SK-N-SH treated with all-trans-retinoic acid at 6 μM for 48 hours (cell line): ENCODE data around the gene IL18R1.

Experiments used
- ATAC-seq: fragments of 200-7000 bp; cut with Tn5 transposase; 3 replicates; pipeline ENCODE4 v1.9.1; 2020; ENCODE audit warnings: mild to moderate bottlenecking, moderate library complexity
- ARNTL ChIP-seq: fragments of 450-650 bp; formaldehyde crosslinking; IDR thresholded peaks from 2 replicates; pipeline ENCODE4 v1.5.0; 2020; ENCODE audit warnings: low read depth, mild to moderate bottlenecking, moderate library complexity, borderline replicate concordance
- BACH2 ChIP-seq: fragments of 250-450 bp; sonication (Bioruptor Pico); IDR thresholded peaks from 2 replicates; pipeline ENCODE4 v1.9.0; 2021; ENCODE audit warnings: mild to moderate bottlenecking, borderline replicate concordance
- CREB5 ChIP-seq: fragments of 250-450 bp; sonication (Bioruptor Pico); IDR thresholded peaks from 2 replicates; pipeline ENCODE4 v1.5.1; 2020; ENCODE audit warnings: low read depth, mild to moderate bottlenecking, moderate library complexity
- CSRNP3 ChIP-seq: fragments of 250-450 bp; sonication (Bioruptor Pico); IDR thresholded peaks from 2 replicates; pipeline ENCODE4 v1.5.1; 2021; ENCODE audit warnings: mild to moderate bottlenecking, moderate library complexity
- ESRRG ChIP-seq: fragments of 250-450 bp; sonication (Bioruptor Pico); IDR thresholded peaks from 2 replicates; pipeline ENCODE4 v1.6.1; 2021; ENCODE audit warnings: mild to moderate bottlenecking
- GLIS3 ChIP-seq: fragments of 250-450 bp; sonication (Bioruptor Pico); IDR thresholded peaks from 2 replicates; pipeline ENCODE4 v1.5.0; 2020; ENCODE audit warnings: mild to moderate bottlenecking, moderate library complexity
- OSR1 ChIP-seq: fragments of 250-450 bp; sonication (Bioruptor Pico); IDR thresholded peaks from 2 replicates; pipeline ENCODE4 v1.8.0; 2022; ENCODE audit warnings: moderate library complexity, mild to moderate bottlenecking, inconsistent platforms
- PATZ1 ChIP-seq: fragments of 250-450 bp; sonication (Bioruptor Pico); IDR thresholded peaks from 2 replicates; pipeline ENCODE4 v1.8.0; 2020; ENCODE audit warnings: mild to moderate bottlenecking, moderate library complexity, borderline replicate concordance
- POU6F1 ChIP-seq: fragments of 250-450 bp; sonication (Bioruptor Pico); IDR thresholded peaks from 2 replicates; pipeline ENCODE4 v1.8.0; 2021; ENCODE audit warnings: low read depth, mild to moderate bottlenecking, moderate library complexity, borderline replicate concordance
- PPARA ChIP-seq: fragments of 250-450 bp; sonication (Bioruptor Pico); IDR thresholded peaks from 2 replicates; pipeline ENCODE4 v1.5.0; 2020; ENCODE audit warnings: mild to moderate bottlenecking, borderline replicate concordance
- RARB ChIP-seq: fragments of 250-450 bp; sonication (Bioruptor Pico); IDR thresholded peaks from 2 replicates; pipeline ENCODE4 v1.8.0; 2021; ENCODE audit warnings: mild to moderate bottlenecking, moderate library complexity
- SNAI2 ChIP-seq: fragments of 250-450 bp; sonication (Bioruptor Pico); IDR thresholded peaks from 2 replicates; pipeline ENCODE4 v1.5.0; 2020; ENCODE audit warnings: mild to moderate bottlenecking, moderate library complexity
- TCF4 ChIP-seq: fragments of 250-450 bp; sonication (Bioruptor Pico); IDR thresholded peaks from 2 replicates; pipeline ENCODE4 v1.8.0; 2021; ENCODE audit warnings: mild to moderate bottlenecking, moderate library complexity, borderline replicate concordance
- TOX ChIP-seq: fragments of 250-450 bp; sonication (Bioruptor Pico); IDR thresholded peaks from 2 replicates; pipeline ENCODE4 v1.8.0; 2021; ENCODE audit warnings: mild to moderate bottlenecking, moderate library complexity, borderline replicate concordance
- TSHZ2 ChIP-seq: fragments of 250-450 bp; sonication (Bioruptor Pico); IDR thresholded peaks from 2 replicates; pipeline ENCODE4 v1.5.0; 2020; ENCODE audit warnings: mild to moderate bottlenecking, moderate library complexity
- ZC3H10 ChIP-seq: fragments of 250-450 bp; sonication (Bioruptor Pico); IDR thresholded peaks from 2 replicates; pipeline ENCODE4 v1.5.1; 2021; ENCODE audit warnings: mild to moderate bottlenecking, moderate library complexity
- ZFP3 ChIP-seq: fragments of 250-450 bp; sonication (Bioruptor Pico); IDR thresholded peaks from 2 replicates; pipeline ENCODE4 v1.5.0; 2020; ENCODE audit warnings: mild to moderate bottlenecking, moderate library complexity
- ZFP30 ChIP-seq: fragments of 450-650 bp; formaldehyde crosslinking; IDR thresholded peaks from 2 replicates; pipeline ENCODE4 v1.5.0; 2022; ENCODE audit warnings: mild to moderate bottlenecking, moderate library complexity
- ZNF70 ChIP-seq: fragments of 450-650 bp; formaldehyde crosslinking; IDR thresholded peaks from 2 replicates; pipeline ENCODE4 v1.5.0; 2020; ENCODE audit warnings: mild to moderate bottlenecking, moderate library complexity
- ZNF8 ChIP-seq: fragments of 450-650 bp; formaldehyde crosslinking; IDR thresholded peaks from 2 replicates; pipeline ENCODE4 v1.5.0; 2020; ENCODE audit warnings: mild to moderate bottlenecking, moderate library complexity

Gene IL18R1

GRCh38 chr2:102401456-102401855 is 45.9 kb downstream of the IL18R1 start:
- TF ChIP-seq CREB5 (CRISPR knock-in tag) (no peak), OSR1 (CRISPR knock-in tag) (no peak), CSRNP3 (CRISPR knock-in tag) (no peak), ZNF70 (CRISPR knock-in tag) (no peak), BACH2 (no peak)
- ATAC-seq, result no peak

- TF ChIP-seq ZC3H10 (CRISPR knock-in tag) (no peak), TSHZ2 (CRISPR knock-in tag) (no peak), ESRRG (CRISPR knock-in tag) (no peak), BACH2 (no peak), ZFP3 (CRISPR knock-in tag) (no peak), PATZ1 (CRISPR knock-in tag) (no peak), RARB (no peak), CSRNP3 (CRISPR knock-in tag) (no peak), CREB5 (CRISPR knock-in tag) (no peak), SNAI2 (CRISPR knock-in tag) (no peak), ZNF8 (CRISPR knock-in tag) (no peak), ZFP30 (no peak), TOX (CRISPR knock-in tag) (no peak), ZNF70 (CRISPR knock-in tag) (no peak), ARNTL (CRISPR knock-in tag) (no peak), OSR1 (CRISPR knock-in tag) (no peak), PPARA (no peak), GLIS3 (no peak), TCF4 (CRISPR knock-in tag) (no peak)
- ATAC-seq, result no peak
Measured at GRCh38 chr2:102401865-102402264, 46.3 kb downstream of the IL18R1 start.

GRCh38 chr2:102410952-102411351 is 55.4 kb downstream of the IL18R1 start:
- TF ChIP-seq RARB, result no peak
- no peak for TF ChIP-seq ZFP30
- TF ChIP-seq ZC3H10 (CRISPR knock-in tag), result no peak
- no peak for TF ChIP-seq CREB5 (CRISPR knock-in tag)
- no peak for TF ChIP-seq POU6F1 (CRISPR knock-in tag)
- TF ChIP-seq TSHZ2 (CRISPR knock-in tag), result no peak
- TF ChIP-seq PPARA, result no peak
- no peak for ATAC-seq
